ENCODE measurements around the gene SCART1.
"Not testable (repeated sequence)": the region's sequence is repeated elsewhere in the genome, so short reads cannot be mapped to it uniquely, and the experiment has no call there.

Gene SCART1

GRCh38 chr10:133481657-133482056 is 27.9 kb downstream of the SCART1 start:
- H3K4me1 Mint-ChIP-seq: no peaks in the 10 kb centered on the region
- peaks cover 4% of the 10 kb centered on the region for H3K36me3 Mint-ChIP-seq (ENCODE audit: low read depth)
- no peak for DNase-seq
- H3K27me3 Mint-ChIP-seq (ENCODE audit: low read depth, poor library complexity): peaks cover 12% of the 10 kb centered on the region
- TF ChIP-seq CTCF (IDR thresholded peaks at IDR 0.05): no peak
- H3K27ac Mint-ChIP-seq: no peak overlapping the region
- H3K4me3 Mint-ChIP-seq: no peak overlapping the region
- peaks cover 58% of the 10 kb centered on the region for H3K9me3 Mint-ChIP-seq

GRCh38 chr10:133484818-133485217 is 31.1 kb downstream of the SCART1 start:
- Mint-ChIP-seq H3K36me3 (ENCODE audit: low read depth) (peaks cover 4% of the 10 kb centered on the region), H3K27me3 (ENCODE audit: low read depth, poor library complexity) (peaks cover 20% of the 10 kb centered on the region), H3K9me3 (peaks cover 80% of the 10 kb centered on the region), H3K27ac (no peak overlapping the region), H3K4me1 (no peaks in the 10 kb centered on the region), H3K4me3 (no peak overlapping the region)
- no peak for TF ChIP-seq CTCF (IDR thresholded peaks at IDR 0.05)
- DNase-seq: no peak

- Mint-ChIP-seq H3K36me3 (ENCODE audit: low read depth) (peaks cover 4% of the 10 kb centered on the region), H3K9me3 (peaks cover 80% of the 10 kb centered on the region)
These were observed 33.3 kb downstream of the SCART1 start for GRCh38 chr10:133487085-133487484.

GRCh38 chr10:133488354-133488753 is 34.6 kb downstream of the SCART1 start:
- Mint-ChIP-seq H3K27ac (no peak overlapping the region), H3K4me3 (no peak overlapping the region), H3K36me3 (ENCODE audit: low read depth) (no peaks in the 10 kb centered on the region), H3K27me3 (ENCODE audit: low read depth, poor library complexity) (peaks cover 17% of the 10 kb centered on the region), H3K9me3 (peaks cover 77% of the 10 kb centered on the region), H3K4me1 (no peaks in the 10 kb centered on the region)
- TF ChIP-seq CTCF (IDR thresholded peaks at IDR 0.05): no peak
- no peak for DNase-seq

More at GRCh38 chr10:133487085-133487484, 33.3 kb downstream of the SCART1 start:
- Mint-ChIP-seq H3K4me3 (no peak overlapping the region), H3K4me1 (no peaks in the 10 kb centered on the region), H3K27ac (no peak overlapping the region), H3K27me3 (ENCODE audit: low read depth, poor library complexity) (peaks cover 17% of the 10 kb centered on the region)
- no peak for DNase-seq
- TF ChIP-seq CTCF (IDR thresholded peaks at IDR 0.05): no peak

GRCh38 chr10:133489816-133490588 is 36.3 kb downstream of the SCART1 start:
- Mint-ChIP-seq H3K4me1 (no peaks in the 10 kb centered on the region), H3K4me3 (no peak overlapping the region), H3K27me3 (ENCODE audit: low read depth, poor library complexity) (peaks cover 17% of the 10 kb centered on the region), H3K36me3 (ENCODE audit: low read depth) (no peaks in the 10 kb centered on the region), H3K27ac (no peak overlapping the region), H3K9me3 (peaks cover 70% of the 10 kb centered on the region)
- no peak for DNase-seq
- TF ChIP-seq CTCF (IDR thresholded peaks at IDR 0.05): no peak

- not testable (repeated sequence) for H3K36me3 Mint-ChIP-seq (ENCODE audit: low read depth); H3K27ac Mint-ChIP-seq; DNase-seq; H3K4me3 Mint-ChIP-seq; H3K27me3 Mint-ChIP-seq (ENCODE audit: low read depth, poor library complexity); H3K4me1 Mint-ChIP-seq
- H3K9me3 Mint-ChIP-seq: peaks cover 70% of the 10 kb centered on the region
These were observed 39.8 kb downstream of the SCART1 start for GRCh38 chr10:133493562-133493961.
